ENCODE data around the gene UBQLNL. TPM values are rescaled to one million over a fixed set of nuclear protein-coding genes. Genes with fewer than 3 reads are reported as not detected.

Gene UBQLNL
- total RNA-seq, 1 experiment from 2014 or later, result not detected

- ChIA-PET CTCF (no interaction called here), POLR2A (ENCODE audit: low non-redundant PET) (no interaction called here)
Measured at GRCh38 chr11:5504403-5504921, 12.0 kb downstream of the UBQLNL start.

GRCh38 chr11:5500393-5500801 lies 16.1 kb downstream of the UBQLNL start:
- CTCF ChIA-PET, result no interaction called here
- TF ChIP-seq CTCF (conservative IDR thresholded peaks at IDR 0.05; ENCODE audit: low read depth, low read length) (no peak), EZH2 (IDR thresholded peaks at IDR 0.05; ENCODE audit: borderline replicate concordance, low read depth, low read length, poor library complexity, severe bottlenecking) (no peak)

More at GRCh38 chr11:5504403-5504921, 12.0 kb downstream of the UBQLNL start:
- Histone ChIP-seq H3K9me3 (ENCODE audit: low read depth, low read length, poor library complexity, severe bottlenecking) (no peaks in the 10 kb centered on the region), H3K4me1 (ENCODE audit: insufficient read depth, low read length, poor library complexity, severe bottlenecking) (no peaks in the 10 kb centered on the region), H3K27me3 (replicated peaks; ENCODE audit: insufficient read depth, low read depth, low read length, poor library complexity) (no peaks in the 10 kb centered on the region), H3K36me3 (ENCODE audit: insufficient read depth, low read length, poor library complexity, severe bottlenecking) (no peaks in the 10 kb centered on the region), H3K27ac (ENCODE audit: low read depth, low read length, poor library complexity, severe bottlenecking) (no peak overlapping the region), H3K4me3 (ENCODE audit: low read depth, low read length, poor library complexity, severe bottlenecking) (no peak overlapping the region)
- no TSS peak for BruUV-seq (replicated peaks)
- TF ChIP-seq CTCF (conservative IDR thresholded peaks at IDR 0.05; ENCODE audit: low read depth, low read length) (no peak), EZH2 (IDR thresholded peaks at IDR 0.05; ENCODE audit: borderline replicate concordance, low read depth, low read length, poor library complexity, severe bottlenecking) (no peak)
- DNase-seq (ENCODE audit: low spot score), result no peak
- intact Hi-C loops (cut with micrococcal nuclease; ENCODE audit: unreplicated experiment), result no loop called here

GRCh38 chr11:5499671-5500070 lies 16.8 kb downstream of the UBQLNL start:
- intact Hi-C loops (cut with micrococcal nuclease; ENCODE audit: unreplicated experiment), result no loop called here
- no peaks in the 10 kb centered on the region for H3K4me1 ChIP-seq (ENCODE audit: insufficient read depth, low read length, poor library complexity, severe bottlenecking)
- H3K36me3 ChIP-seq (ENCODE audit: insufficient read depth, low read length, poor library complexity, severe bottlenecking), result no peaks in the 10 kb centered on the region
- BruUV-seq (replicated peaks), result no TSS peak
- H3K27ac ChIP-seq (ENCODE audit: low read depth, low read length, poor library complexity, severe bottlenecking), result no peak overlapping the region
- ChIA-PET CTCF (no interaction called here), POLR2A (ENCODE audit: low non-redundant PET) (no interaction called here)
- no peaks in the 10 kb centered on the region for H3K9me3 ChIP-seq (ENCODE audit: low read depth, low read length, poor library complexity, severe bottlenecking)
- no peak for TF ChIP-seq EZH2 (IDR thresholded peaks at IDR 0.05; ENCODE audit: borderline replicate concordance, low read depth, low read length, poor library complexity, severe bottlenecking)
- no peak for TF ChIP-seq CTCF (conservative IDR thresholded peaks at IDR 0.05; ENCODE audit: low read depth, low read length)
- H3K27me3 ChIP-seq (replicated peaks; ENCODE audit: insufficient read depth, low read depth, low read length, poor library complexity), result no peaks in the 10 kb centered on the region
- no peak for DNase-seq (ENCODE audit: low spot score)
- H3K4me3 ChIP-seq (ENCODE audit: low read depth, low read length, poor library complexity, severe bottlenecking), result no peak overlapping the region

More at GRCh38 chr11:5500393-5500801, 16.1 kb downstream of the UBQLNL start:
- POLR2A ChIA-PET (ENCODE audit: low non-redundant PET), result no interaction called here
- intact Hi-C loops (cut with micrococcal nuclease; ENCODE audit: unreplicated experiment), result no loop called here
- no peaks in the 10 kb centered on the region for H3K27me3 ChIP-seq (replicated peaks; ENCODE audit: insufficient read depth, low read depth, low read length, poor library complexity)
- no peak overlapping the region for H3K27ac ChIP-seq (ENCODE audit: low read depth, low read length, poor library complexity, severe bottlenecking)
- H3K36me3 ChIP-seq (ENCODE audit: insufficient read depth, low read length, poor library complexity, severe bottlenecking), result no peaks in the 10 kb centered on the region
- H3K9me3 ChIP-seq (ENCODE audit: low read depth, low read length, poor library complexity, severe bottlenecking), result no peaks in the 10 kb centered on the region
- H3K4me3 ChIP-seq (ENCODE audit: low read depth, low read length, poor library complexity, severe bottlenecking), result no peak overlapping the region
- DNase-seq (ENCODE audit: low spot score), result no peak
- BruUV-seq (replicated peaks), result no TSS peak
- H3K4me1 ChIP-seq (ENCODE audit: insufficient read depth, low read length, poor library complexity, severe bottlenecking), result no peaks in the 10 kb centered on the region

All from A673 (cell line).